NT2/D1 (cell line): ENCODE measurements around the gene WDR82.

Experiments used
- SUZ12 ChIP-seq: IDR thresholded peaks from 2 replicates; pipeline ENCODE4 v1.6.1; 2011; ENCODE audit not compliant: insufficient read length, insufficient read depth; ENCODE audit errors: extremely low read depth
- YY1 ChIP-seq: IDR thresholded peaks from 2 replicates; pipeline ENCODE4 v1.6.1; 2011; ENCODE audit not compliant: insufficient read length, insufficient read depth
- ZNF274 ChIP-seq: IDR thresholded peaks from 2 replicates; pipeline ENCODE4 v1.6.1; 2011; ENCODE audit warnings: mild to moderate bottlenecking, low read depth, low read length

GRCh38 chr3:52232279-52233107, 46.0 kb downstream of the WDR82 start:
- TF ChIP-seq YY1 = no peak
- TF ChIP-seq SUZ12 = no peak
- no peak for TF ChIP-seq ZNF274
